MM.1S (cell line): Measurements from ENCODE around the gene SAC3D1.
A peak's percentile ranks its signal among the peaks of the same experiment; 100 is the strongest.

ENCODE experiments used
- DNase-seq: peaks from one replicate; pipeline ENCODE4 v3.0.0-alpha.2; 2015
- H2AFZ ChIP-seq: fragments of 300-600 bp; sonication (generic); 2 replicates; pipeline ENCODE4 v1.6.0; 2016; ENCODE audit warnings: antibody characterized with exemption, low read length
- H3F3A ChIP-seq: fragments of 300-600 bp; sonication (generic); 2 replicates; pipeline ENCODE4 v1.6.1; 2016; ENCODE audit warnings: mild to moderate bottlenecking, antibody characterized with exemption, low read length, moderate library complexity, mixed read lengths; ENCODE audit not compliant: insufficient read depth
- H3K27ac ChIP-seq: fragments of 300-600 bp; sonication (generic); 2 replicates; pipeline ENCODE4 v1.5.1; 2016; ENCODE audit warnings: mild to moderate bottlenecking, low read length
- H3K27me3 ChIP-seq: fragments of 300-600 bp; sonication (generic); replicated peaks from 2 replicates; pipeline ENCODE4 v1.6.0; 2016; ENCODE audit warnings: low read length; ENCODE audit not compliant: insufficient read depth
- H3K36me3 ChIP-seq: fragments of 300-600 bp; sonication (generic); replicated peaks from 2 replicates; pipeline ENCODE4 v1.6.1; 2016; ENCODE audit warnings: mild to moderate bottlenecking, low read length, mixed read lengths; ENCODE audit not compliant: insufficient read depth
- H3K4me1 ChIP-seq: fragments of 300-600 bp; sonication (generic); 2 replicates; pipeline ENCODE4 v1.6.1; 2016; ENCODE audit warnings: low read length, mixed read lengths
- H3K4me2 ChIP-seq: fragments of 300-600 bp; sonication (generic); 2 replicates; pipeline ENCODE4 v1.6.0; 2016; ENCODE audit warnings: low read depth, low read length
- H3K4me3 ChIP-seq: fragments of 300-600 bp; sonication (generic); 2 replicates; pipeline ENCODE4 v1.5.1; 2016; ENCODE audit warnings: low read length, mixed read lengths
- H3K79me2 ChIP-seq: fragments of 300-600 bp; sonication (generic); 2 replicates; pipeline ENCODE4 v1.6.1; 2016; ENCODE audit warnings: mixed run types, low read length, mixed read lengths
- H3K9ac ChIP-seq: fragments of 300-600 bp; sonication (generic); 2 replicates; pipeline ENCODE4 v1.6.1; 2016; ENCODE audit warnings: low read length, mixed read lengths
- H3K9me2 ChIP-seq: fragments of 300-600 bp; sonication (generic); replicated peaks from 2 replicates; pipeline ENCODE4 v1.6.1; 2016; ENCODE audit warnings: mild to moderate bottlenecking, low read length, mixed read lengths; ENCODE audit not compliant: insufficient read depth
- H3K9me3 ChIP-seq: fragments of 300-600 bp; sonication (generic); replicated peaks from 2 replicates; pipeline ENCODE4 v1.6.1; 2016; ENCODE audit warnings: mild to moderate bottlenecking, low read length, mixed read lengths; ENCODE audit not compliant: insufficient read depth
- H4K20me1 ChIP-seq: fragments of 300-600 bp; sonication (generic); 2 replicates; pipeline ENCODE4 v1.6.1; 2016; ENCODE audit warnings: mild to moderate bottlenecking, low read length, moderate library complexity, mixed read lengths; ENCODE audit not compliant: insufficient read depth
- EZH2 ChIP-seq: fragments of 300-600 bp; sonication (generic); optimal IDR thresholded peaks from 2 replicates; pipeline ENCODE3; 2017; ENCODE audit warnings: low read depth, mild to moderate bottlenecking, antibody characterized with exemption, low read length, mixed read lengths
- EZH2phosphoT487 ChIP-seq: fragments of 300-600 bp; sonication (generic); IDR thresholded peaks from 2 replicates; pipeline ENCODE4 v1.6.1; 2018; ENCODE audit warnings: antibody characterized with exemption, low read length
- TF ChIP-seq, protein P1 (sequence below): fragments of 300-600 bp; sonication (generic); IDR thresholded peaks from 2 replicates; pipeline ENCODE4 v1.5.1; 2016; ENCODE audit warnings: antibody characterized with exemption, low read length, mixed read lengths

SAC3D1 gene

DNA sequence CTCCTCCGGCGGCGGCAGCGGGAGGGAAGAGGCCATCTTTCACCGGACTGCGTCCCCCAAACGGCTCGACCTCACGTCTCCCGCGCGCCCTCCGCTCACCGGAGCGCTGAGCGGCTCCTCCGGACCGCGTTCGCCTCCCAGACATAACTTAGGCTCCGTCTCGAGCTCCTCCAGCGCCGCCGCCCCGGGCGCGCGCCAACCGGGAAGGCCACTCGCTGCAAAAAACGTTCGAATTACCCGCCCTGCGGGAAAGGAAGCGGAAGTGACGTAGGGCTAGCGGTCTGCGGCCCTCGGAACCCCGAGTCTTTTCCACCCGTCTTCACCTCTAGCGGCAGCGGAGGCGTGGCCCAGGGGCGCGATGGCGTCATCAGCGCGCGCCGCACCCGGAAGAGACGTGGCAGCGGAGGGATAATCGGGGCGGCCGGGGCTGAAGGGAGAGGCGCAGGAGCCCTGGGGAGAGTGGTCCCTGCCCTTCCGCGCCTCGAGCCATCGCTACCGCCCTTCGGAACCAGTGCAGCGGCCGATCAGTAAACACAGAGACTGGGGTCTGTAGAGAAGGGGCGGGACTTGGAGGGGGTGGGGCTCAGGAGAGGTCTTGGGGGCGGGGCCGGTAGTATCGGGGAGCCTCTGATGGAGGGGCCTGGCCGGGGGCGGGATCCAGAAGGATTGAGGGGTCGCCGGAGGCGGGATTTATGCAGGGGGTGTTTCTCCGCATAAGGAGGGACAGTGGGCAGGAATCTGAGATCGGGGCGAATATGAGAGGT is 43.0 kb downstream of the SAC3D1 start, which contains the start of the genes CDCA5 and ZFPL1:
CDCA5 (minus strand) TSS at position 207 of the 764 bp plus-strand sequence; CDS start at position 145, 62 bp downstream.
ZFPL1 (plus strand) TSS at position 389 of the 764 bp plus-strand sequence. CDS start 477 bp downstream, outside the sequence.
- peaks cover 3% of the 10 kb centered on the region; the same call in 1 of the 2 replicates for H3K36me3 ChIP-seq
- H3K4me2 ChIP-seq, result peak within 1 kb of the TSS; percentile 92
- H3K9me3 ChIP-seq, result no peaks in the 10 kb centered on the region
- TF ChIP-seq EZH2, result no peak
- TF ChIP-seq, protein P1, sequence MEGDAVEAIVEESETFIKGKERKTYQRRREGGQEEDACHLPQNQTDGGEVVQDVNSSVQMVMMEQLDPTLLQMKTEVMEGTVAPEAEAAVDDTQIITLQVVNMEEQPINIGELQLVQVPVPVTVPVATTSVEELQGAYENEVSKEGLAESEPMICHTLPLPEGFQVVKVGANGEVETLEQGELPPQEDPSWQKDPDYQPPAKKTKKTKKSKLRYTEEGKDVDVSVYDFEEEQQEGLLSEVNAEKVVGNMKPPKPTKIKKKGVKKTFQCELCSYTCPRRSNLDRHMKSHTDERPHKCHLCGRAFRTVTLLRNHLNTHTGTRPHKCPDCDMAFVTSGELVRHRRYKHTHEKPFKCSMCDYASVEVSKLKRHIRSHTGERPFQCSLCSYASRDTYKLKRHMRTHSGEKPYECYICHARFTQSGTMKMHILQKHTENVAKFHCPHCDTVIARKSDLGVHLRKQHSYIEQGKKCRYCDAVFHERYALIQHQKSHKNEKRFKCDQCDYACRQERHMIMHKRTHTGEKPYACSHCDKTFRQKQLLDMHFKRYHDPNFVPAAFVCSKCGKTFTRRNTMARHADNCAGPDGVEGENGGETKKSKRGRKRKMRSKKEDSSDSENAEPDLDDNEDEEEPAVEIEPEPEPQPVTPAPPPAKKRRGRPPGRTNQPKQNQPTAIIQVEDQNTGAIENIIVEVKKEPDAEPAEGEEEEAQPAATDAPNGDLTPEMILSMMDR, result no peak
- no peaks in the 10 kb centered on the region for H3K27me3 ChIP-seq
- H3K9me2 ChIP-seq, result no peaks in the 10 kb centered on the region
- peaks cover 30% of the 10 kb centered on the region for H3F3A ChIP-seq
- H2AFZ ChIP-seq, result peak within 1 kb of the TSS; percentile 71
- no peaks in the 10 kb centered on the region for H4K20me1 ChIP-seq
- H3K9ac ChIP-seq, result peak within 1 kb of the TSS; percentile 88
- H3K27ac ChIP-seq, result peak within 1 kb of the TSS; percentile 74
- peak within 1 kb of the TSS; percentile 84 for H3K4me3 ChIP-seq
- peaks cover 86% of the 10 kb centered on the region for H3K79me2 ChIP-seq
- H3K4me1 ChIP-seq, result peaks cover 57% of the 10 kb centered on the region
- DNase-seq, result peak; percentile 97

GRCh38 chr11:65084598-65085375 is 43.8 kb downstream of the SAC3D1 start:
- no peaks in the 10 kb centered on the region for H4K20me1 ChIP-seq
- H3K4me2 ChIP-seq, result peak overlapping the region; percentile 92
- H3K9me3 ChIP-seq, result no peaks in the 10 kb centered on the region
- H3K4me3 ChIP-seq, result peak overlapping the region; percentile 84
- H3K27ac ChIP-seq, result peak overlapping the region; percentile 74; the same call in 1 of the 2 replicates
- peaks cover 32% of the 10 kb centered on the region for H3F3A ChIP-seq
- H2AFZ ChIP-seq, result 0 out of 2 replicates have a peak overlapping the region, but pooled peaks have one; percentile 71
- H3K4me1 ChIP-seq, result peaks cover 57% of the 10 kb centered on the region
- TF ChIP-seq EZH2phosphoT487 (no peak), EZH2 (no peak)
- TF ChIP-seq, protein P1, result no peak
- no peak for DNase-seq
- peak overlapping the region; percentile 88 for H3K9ac ChIP-seq
- H3K79me2 ChIP-seq, result peaks cover 79% of the 10 kb centered on the region
- no peaks in the 10 kb centered on the region for H3K9me2 ChIP-seq
- peaks cover 3% of the 10 kb centered on the region; the same call in 1 of the 2 replicates for H3K36me3 ChIP-seq
- no peaks in the 10 kb centered on the region for H3K27me3 ChIP-seq

DNA sequence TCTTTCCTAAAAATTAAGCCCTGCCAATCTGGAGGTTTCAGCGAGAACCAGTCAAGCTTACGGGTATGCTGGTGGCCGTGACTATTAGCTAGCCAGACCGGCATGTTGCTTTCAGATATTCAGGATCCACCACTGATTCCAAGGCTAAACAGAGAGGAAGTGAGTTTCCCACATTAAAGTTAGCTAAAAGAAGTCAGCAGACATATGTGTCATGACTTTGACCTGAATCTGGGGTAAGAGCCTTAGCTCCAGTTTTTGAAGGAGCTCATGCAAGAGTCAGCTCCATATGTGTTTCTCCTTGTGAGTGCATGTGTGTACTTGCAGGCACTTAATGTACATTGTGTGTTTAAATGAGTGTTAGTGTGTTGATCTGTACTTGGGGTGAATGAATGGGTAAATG is 44.4 kb downstream of the SAC3D1 start:
- H3K36me3 ChIP-seq, result peaks cover 3% of the 10 kb centered on the region; the same call in 1 of the 2 replicates
- 0 out of 2 replicates have a peak overlapping the region, but pooled peaks have one; percentile 84 for H3K4me3 ChIP-seq
- peak overlapping the region; percentile 92; the same call in 1 of the 2 replicates for H3K4me2 ChIP-seq

More for the DNA sequence above, 44.4 kb downstream of the SAC3D1 start:
- no peaks in the 10 kb centered on the region for H3K27me3 ChIP-seq
- TF ChIP-seq, protein P1, result no peak
- TF ChIP-seq EZH2 (no peak), EZH2phosphoT487 (no peak)
- H3K4me1 ChIP-seq, result peaks cover 63% of the 10 kb centered on the region
- no peaks in the 10 kb centered on the region for H3K9me2 ChIP-seq
- H3K9ac ChIP-seq, result no peak overlapping the region
- peaks cover 74% of the 10 kb centered on the region for H3K79me2 ChIP-seq
- H4K20me1 ChIP-seq, result no peaks in the 10 kb centered on the region
- H3K9me3 ChIP-seq, result no peaks in the 10 kb centered on the region
- H3K27ac ChIP-seq, result no peak overlapping the region
- peaks cover 39% of the 10 kb centered on the region for H3F3A ChIP-seq
- no peak overlapping the region for H2AFZ ChIP-seq
- DNase-seq, result no peak
